HG03558 (cell line): ENCODE measurements around the gene SYT6.
A peak's percentile ranks its signal among the peaks of the same experiment; 100 is the strongest.

Source experiments
- ATAC-seq: cut with Tn5 transposase; IDR thresholded peaks from one replicate; pipeline ENCODE4 v1.9.1; 2021; ENCODE audit warnings: moderate number of reproducible peaks; ENCODE audit not compliant: unreplicated experiment; ENCODE audit errors: extremely low read depth

SYT6 gene

DNA sequence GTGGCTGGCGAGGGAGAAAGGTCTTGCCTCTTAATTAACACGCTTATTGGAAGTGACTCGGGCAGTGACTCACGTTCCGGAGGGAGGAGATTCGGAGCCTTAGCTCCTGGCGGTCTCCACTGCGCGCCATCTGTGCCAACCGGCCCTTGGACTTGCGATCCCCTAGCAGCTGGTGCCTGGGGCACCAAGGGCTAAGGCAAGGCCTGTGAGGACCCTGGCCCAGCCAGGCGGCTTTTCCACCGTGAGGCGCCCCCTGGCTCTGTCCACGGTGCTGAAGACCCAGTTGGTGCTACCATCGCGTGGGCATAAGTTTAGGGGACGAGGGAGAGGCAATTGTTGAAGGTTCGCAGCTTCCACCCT, 1.3 kb upstream of the SYT6 start:
- no peak for ATAC-seq

DNA sequence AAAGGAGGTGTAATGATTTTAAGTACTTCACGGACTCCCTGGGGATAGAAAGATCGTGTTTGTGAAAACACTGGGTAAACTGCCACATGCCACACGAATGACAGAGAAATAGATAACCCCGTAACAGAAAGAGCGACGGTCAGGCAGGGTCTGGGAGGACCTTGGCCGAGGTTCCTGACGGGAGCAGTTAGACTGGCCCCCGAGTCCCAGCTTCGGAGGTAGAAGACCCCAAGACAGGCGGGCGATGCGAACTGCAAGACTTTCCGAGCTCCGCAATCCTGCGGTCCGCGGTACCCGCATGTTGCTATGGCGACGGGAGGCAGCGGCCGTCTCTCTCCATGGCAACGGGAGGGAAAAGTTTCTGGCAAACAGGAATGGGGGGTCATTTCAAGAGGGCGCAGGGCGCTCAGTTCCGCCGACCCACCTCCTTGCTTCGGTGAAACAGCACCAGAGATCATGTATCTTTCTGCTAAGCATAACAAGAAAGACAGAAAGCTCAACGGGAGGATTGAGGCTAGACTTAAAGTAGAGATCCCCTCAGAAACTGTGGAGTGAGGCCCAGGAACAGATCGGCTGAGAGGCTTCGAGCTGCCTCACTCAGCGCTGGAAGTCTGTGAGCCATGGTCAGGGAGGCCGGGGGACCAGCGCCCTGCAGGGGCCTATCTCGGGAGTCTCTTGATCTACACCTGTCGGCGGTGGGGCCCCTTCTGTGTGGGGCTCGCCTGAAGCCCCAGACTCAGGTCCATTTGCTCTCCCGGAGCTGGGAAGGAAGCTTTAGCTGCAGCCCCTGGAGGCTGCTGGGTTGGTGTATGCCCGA, 685 bp upstream of the SYT6 start:
- no peak for ATAC-seq

- ATAC-seq, result no peak
These were observed 985 bp downstream of the SYT6 start for GRCh38 chr1:114152508-114153260.

- ATAC-seq, result no peak
These were observed 1.6 kb downstream of the SYT6 start for GRCh38 chr1:114152089-114152507.

DNA sequence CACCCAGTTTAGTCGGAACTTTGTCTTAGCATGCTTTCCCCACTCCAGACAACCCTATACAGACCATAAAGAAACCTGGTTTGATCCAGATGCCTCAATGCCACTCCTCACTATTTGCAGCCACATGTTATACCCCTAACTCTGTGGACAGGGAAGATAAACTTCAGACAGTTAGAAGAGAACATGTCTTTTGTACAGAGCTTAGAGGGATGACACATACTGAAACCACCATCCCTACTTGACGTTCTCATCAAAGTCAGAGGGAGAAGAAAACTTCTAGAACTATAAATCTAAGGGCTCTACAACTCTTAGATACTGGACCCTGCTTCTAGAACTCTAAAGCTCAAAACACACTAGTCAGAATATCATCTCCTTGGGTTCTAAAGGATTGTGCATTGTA, 3.7 kb downstream of the SYT6 start:
- no peak for ATAC-seq

GRCh38 chr1:114149211-114149610, 4.5 kb downstream of the SYT6 start:
- ATAC-seq, result no peak

DNA sequence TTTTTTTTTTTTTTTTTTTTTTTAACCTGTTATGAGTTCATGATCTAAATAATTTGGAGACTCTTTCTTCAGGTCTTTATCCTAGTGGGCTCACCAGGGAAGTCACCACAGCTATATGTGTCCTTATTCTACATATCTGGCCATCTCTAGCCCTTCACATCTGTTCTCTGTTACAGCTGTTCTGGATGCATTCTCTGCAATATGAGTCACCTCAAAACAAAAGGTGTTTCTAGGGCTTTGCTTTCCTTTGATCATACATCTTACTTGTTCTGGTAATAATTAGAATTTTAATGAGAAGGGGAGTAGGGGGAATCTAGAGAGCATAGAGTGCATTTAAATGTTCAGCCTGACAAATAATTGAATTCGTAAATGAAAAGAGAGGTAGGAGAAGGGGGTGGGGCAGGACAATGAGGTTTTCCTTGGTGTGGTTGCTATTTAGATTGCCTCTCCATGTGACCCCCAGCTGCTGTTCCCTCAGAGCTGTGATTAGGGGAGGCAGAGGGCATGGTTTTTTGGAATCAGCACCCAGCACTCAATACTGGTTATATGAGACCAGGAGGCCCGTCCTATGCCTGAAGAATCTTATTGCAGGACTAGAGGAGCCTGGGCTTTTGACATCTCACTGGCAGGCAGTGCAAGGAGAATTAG, 8.0 kb downstream of the SYT6 start:
- no peak for ATAC-seq

DNA sequence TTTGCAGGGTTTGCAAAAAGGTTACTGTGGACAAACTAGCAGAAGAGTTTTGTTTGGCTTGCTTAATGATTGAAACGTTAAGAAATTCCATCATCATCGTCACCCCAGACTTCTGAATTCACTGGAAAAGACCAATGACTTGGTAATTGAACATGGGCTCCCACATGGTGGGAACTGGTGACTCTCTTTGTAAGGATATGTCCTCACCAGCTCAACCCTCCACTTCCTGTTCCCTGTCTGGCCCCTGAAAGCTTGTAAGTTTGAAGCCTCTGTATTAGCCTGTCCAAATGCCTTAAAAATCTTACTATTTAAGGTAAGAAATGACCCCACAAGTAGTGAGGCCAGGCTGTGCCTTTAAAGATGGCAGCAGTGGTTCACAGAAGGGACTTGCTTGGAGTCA, 9.7 kb downstream of the SYT6 start:
- ATAC-seq, result no peak

DNA sequence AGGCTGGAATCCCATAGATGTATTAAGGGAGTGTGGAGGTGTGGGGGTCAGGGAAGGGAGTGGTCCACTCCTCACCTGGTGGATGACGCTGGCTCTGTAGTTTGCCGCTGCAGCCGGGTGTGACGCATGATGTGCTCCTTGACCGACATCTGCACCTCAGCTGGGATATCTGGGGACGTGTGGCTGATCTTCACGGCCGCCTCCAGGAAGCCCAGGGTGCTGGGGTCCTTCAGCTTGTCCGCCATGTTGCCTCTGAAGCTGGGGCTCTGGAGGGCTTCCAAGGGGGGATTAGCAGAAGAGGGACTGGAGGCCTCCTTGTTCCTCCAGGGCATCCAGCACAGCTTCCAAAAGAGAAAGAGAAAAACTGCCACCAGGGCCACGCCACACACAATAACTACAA, 14.1 kb downstream of the SYT6 start:
- no peak for ATAC-seq

DNA sequence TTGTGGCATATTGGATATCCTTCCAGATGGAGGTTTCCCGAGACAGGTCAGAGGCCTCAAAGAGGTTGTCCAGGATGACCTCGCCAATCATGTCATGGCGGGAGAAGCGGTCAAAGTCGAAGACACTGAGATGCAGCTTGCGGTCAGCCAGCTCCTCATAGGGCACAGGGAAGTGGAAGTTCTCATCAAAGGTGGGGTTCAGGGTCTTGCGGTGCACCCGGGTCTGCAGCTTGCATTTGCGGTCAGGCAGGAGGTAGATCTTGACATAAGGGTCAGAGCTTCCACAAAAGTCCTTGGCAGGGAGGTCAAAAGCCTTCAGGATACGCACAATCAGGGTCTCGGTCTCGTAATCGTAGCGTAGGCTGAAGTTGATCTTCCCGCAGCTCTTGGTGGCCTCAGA, 16.2 kb downstream of the SYT6 start:
- no peak for ATAC-seq

DNA sequence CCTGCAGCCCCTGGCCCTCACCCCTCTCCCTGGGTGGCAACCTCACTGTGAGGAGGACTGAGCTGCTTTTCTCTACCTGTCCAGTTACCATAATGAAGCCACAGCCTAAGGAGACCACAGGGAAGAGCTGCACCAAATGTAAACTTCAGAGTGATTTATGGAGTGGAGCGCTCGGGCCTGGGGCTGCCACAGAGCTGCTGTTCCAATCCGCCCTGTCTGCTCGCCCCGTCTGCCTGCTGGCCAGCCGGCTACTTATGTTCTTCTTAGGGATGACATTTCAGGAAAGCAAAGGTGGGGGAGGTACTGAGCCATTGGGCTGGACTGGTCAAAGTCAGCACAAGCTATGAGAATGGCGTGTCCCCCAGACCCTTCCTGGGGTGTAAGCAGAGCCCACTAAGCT, 17.9 kb downstream of the SYT6 start:
- no peak for ATAC-seq

GRCh38 chr1:114134518-114134917, 19.2 kb downstream of the SYT6 start:
- no peak for ATAC-seq

- ATAC-seq, result no peak
These were observed 20.5 kb downstream of the SYT6 start for GRCh38 chr1:114133129-114133528.

DNA sequence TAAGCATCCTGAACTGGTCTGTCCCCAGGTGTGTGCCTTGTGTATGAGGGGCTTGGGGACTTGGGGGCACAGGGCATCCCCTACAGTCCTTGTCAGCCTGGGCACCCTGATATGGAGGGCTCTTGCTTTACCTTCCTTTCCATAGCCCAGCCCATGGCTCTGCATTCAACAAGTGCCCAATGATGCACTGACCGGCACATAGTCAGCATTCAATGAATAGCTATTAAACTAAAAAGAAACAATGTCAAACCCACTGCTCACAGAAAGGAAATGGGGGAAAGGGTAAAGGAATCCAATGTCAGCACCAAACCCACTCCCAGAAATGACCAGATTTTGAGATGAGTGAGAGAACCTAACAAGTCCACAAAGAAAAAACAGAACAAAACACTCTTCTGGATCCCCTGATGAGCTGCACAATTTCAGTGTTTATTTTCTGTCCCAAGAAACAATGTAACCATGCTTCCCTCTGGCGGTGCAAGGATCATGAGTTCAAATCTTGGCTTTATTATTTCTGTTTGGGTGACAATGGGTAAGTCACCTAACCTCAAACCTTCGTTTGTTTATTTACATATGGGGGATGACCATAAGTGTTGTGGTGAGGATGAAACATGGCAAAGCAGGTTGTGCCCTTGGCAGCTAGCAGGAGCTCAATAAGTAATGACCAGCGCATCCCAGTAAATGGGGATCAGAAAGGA, 22.0 kb downstream of the SYT6 start:
- no peak for ATAC-seq

DNA sequence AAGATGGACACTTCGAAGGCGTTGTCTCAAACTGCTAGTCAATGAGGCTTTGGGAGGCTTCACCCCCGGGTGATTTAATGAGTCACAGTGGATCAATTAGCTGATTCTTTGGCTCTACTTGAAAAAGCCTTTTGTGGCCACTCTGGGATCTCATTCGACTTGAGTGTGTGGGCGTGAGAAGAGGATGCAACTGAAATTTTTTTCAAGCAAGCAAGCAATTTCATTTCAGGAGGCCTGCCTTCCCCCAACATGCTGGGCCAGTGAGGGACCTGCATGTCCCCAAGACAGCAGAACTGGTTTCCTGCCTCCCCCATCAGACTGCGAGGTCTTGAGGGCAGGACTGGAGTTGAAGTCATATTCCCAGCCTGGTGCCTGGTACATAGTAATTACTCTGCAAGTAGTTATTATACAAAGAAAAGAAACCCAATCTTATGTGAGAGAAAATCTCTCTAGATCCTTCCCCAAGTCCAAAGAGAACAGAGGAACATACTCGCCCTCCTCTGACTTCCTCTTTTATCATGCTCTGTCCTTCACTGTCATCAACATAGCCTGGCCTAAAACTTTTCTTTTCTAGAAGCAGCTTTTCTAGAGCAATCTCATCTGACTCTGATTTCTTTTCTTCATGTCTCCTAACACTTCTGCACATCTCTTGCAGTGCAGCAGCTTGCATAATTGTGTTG, 22.7 kb downstream of the SYT6 start:
- no peak for ATAC-seq

DNA sequence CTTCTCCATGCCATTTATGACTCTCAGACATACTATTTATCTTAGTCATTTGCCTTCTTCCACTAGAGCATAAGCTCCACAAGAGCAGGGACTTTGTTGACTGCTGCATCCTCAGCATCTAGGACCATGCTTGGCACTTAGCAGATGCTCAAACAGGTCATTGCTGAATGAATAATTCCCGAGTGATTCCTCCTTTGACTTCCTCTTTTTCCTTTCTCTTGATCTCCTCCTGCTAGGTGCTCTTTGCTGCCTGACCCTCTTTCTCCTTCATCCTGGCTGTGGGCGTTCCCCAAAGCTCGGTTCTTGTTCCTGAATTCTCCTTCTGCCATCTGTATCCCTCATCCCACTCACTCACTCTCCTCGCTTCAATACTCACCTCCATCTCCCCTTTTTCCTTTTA, 23.5 kb downstream of the SYT6 start:
- ATAC-seq, result no peak

GRCh38 chr1:114128293-114128692, 25.4 kb downstream of the SYT6 start:
- no peak for ATAC-seq

DNA sequence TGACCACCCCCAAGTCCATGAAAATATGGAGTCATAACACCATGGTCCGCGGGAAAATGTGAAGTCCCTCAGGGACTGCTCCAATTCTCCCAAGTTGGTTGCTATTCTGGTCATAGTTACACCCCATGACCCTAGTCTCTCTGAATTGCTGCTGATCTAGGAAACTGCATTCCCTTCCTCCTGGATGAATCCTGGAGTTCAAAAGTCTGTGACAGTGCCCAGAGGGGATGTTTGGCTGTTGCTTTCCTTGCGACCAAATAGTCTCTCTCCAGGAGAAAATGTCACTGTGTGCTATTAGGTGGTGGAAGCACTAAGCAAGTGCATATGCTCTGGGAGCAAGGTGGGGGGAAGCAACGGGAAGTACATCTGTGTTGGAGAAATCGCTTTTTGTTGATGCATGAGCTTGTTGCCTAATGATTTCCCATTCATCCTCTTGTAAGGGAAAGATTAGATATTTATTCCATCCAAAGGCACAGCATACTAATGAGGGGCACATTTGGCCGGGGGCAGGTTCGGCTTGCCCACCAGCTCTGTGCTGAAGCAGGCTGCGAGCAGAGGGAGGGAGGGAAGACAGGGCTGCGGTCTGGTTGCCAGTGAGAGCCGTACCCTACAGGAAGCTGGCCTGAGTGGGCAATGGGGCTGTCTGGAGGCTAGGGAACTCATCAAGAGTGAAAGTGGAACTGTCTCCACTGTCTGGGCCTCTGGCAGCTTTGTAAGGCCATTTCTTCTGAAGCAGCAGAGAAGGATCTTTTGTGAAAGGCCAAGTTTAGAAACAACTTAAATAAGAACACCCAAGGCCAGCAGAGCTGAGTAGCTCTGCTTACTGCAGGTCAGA, 27.2 kb downstream of the SYT6 start:
- ATAC-seq, result peak; percentile 59

- no peak for ATAC-seq
These were observed 29.0 kb downstream of the SYT6 start for GRCh38 chr1:114124644-114125043.
